T-helper 2 cell treated with Interferon-gamma antibody and Interleukin-4, amounts not matched to agents 5 μg/mL and 100 μg/mL, for 36 hours (primary cell): ENCODE results near the gene SLC37A1.
"Not testable (repeated sequence)": the region's sequence is repeated elsewhere in the genome, so short reads cannot be mapped to it uniquely, and the experiment has no call there.

Experiments
- DNase-seq: peaks from one replicate; pipeline ENCODE4 v3.0.0; 2021; ENCODE audit warnings: low spot score
- H3K27ac Mint-ChIP-seq: one replicate; pipeline ENCODE4 v1.8.0; 2021; ENCODE audit warnings: mild to moderate bottlenecking, mixed read lengths
- H3K27me3 Mint-ChIP-seq: one replicate; pipeline ENCODE4 v1.8.0; 2021; ENCODE audit warnings: low read depth, mixed read lengths
- H3K36me3 Mint-ChIP-seq: one replicate; pipeline ENCODE4 v1.8.0; 2021; ENCODE audit warnings: low read depth, mixed read lengths
- H3K4me1 Mint-ChIP-seq: one replicate; pipeline ENCODE4 v1.8.0; 2021; ENCODE audit warnings: low read depth, mixed read lengths
- H3K4me3 Mint-ChIP-seq: one replicate; pipeline ENCODE4 v1.8.0; 2022; ENCODE audit warnings: mild to moderate bottlenecking, moderate library complexity, mixed read lengths
- H3K9me3 Mint-ChIP-seq: one replicate; pipeline ENCODE4 v1.8.0; 2021; ENCODE audit warnings: mixed read lengths

Gene SLC37A1

GRCh38 chr21:42598159-42598735 lies 84.6 kb downstream of the SLC37A1 start:
- H3K27ac Mint-ChIP-seq: no peak overlapping the region
- H3K4me3 Mint-ChIP-seq: no peak overlapping the region
- H3K4me1 Mint-ChIP-seq: no peaks in the 10 kb centered on the region
- H3K36me3 Mint-ChIP-seq: no peaks in the 10 kb centered on the region
- H3K27me3 Mint-ChIP-seq: peaks cover 2% of the 10 kb centered on the region
- no peaks in the 10 kb centered on the region for H3K9me3 Mint-ChIP-seq
- DNase-seq: no peak

GRCh38 chr21:42599486-42599885 lies 85.8 kb downstream of the SLC37A1 start:
- no peak overlapping the region for H3K4me3 Mint-ChIP-seq
- H3K4me1 Mint-ChIP-seq: no peaks in the 10 kb centered on the region
- peaks cover 4% of the 10 kb centered on the region for H3K9me3 Mint-ChIP-seq
- no peak for DNase-seq
- peaks cover 5% of the 10 kb centered on the region for H3K27me3 Mint-ChIP-seq
- H3K36me3 Mint-ChIP-seq: no peaks in the 10 kb centered on the region
- H3K27ac Mint-ChIP-seq: no peak overlapping the region

- DNase-seq: no peak
- Mint-ChIP-seq H3K9me3 (peaks cover 5% of the 10 kb centered on the region), H3K27ac (no peak overlapping the region), H3K4me3 (no peak overlapping the region), H3K36me3 (no peaks in the 10 kb centered on the region), H3K27me3 (peaks cover 5% of the 10 kb centered on the region), H3K4me1 (no peaks in the 10 kb centered on the region)
Measured at GRCh38 chr21:42599962-42600361, 86.3 kb downstream of the SLC37A1 start.

GRCh38 chr21:42601656-42602055 lies 88.0 kb downstream of the SLC37A1 start:
- no peak overlapping the region for H3K4me3 Mint-ChIP-seq

GRCh38 chr21:42607102-42607501 lies 93.5 kb downstream of the SLC37A1 start:
- H3K36me3 Mint-ChIP-seq: peaks cover 2% of the 10 kb centered on the region
- no peak overlapping the region for H3K4me3 Mint-ChIP-seq
- no peak overlapping the region for H3K27ac Mint-ChIP-seq
- DNase-seq: no peak
- H3K4me1 Mint-ChIP-seq: peaks cover 5% of the 10 kb centered on the region
- peaks cover 17% of the 10 kb centered on the region for H3K9me3 Mint-ChIP-seq
- peaks cover 3% of the 10 kb centered on the region for H3K27me3 Mint-ChIP-seq

More at GRCh38 chr21:42601656-42602055, 88.0 kb downstream of the SLC37A1 start:
- no peak overlapping the region for H3K27ac Mint-ChIP-seq
- peaks cover 5% of the 10 kb centered on the region for H3K27me3 Mint-ChIP-seq
- DNase-seq: no peak
- H3K36me3 Mint-ChIP-seq: no peaks in the 10 kb centered on the region
- peaks cover 17% of the 10 kb centered on the region for H3K9me3 Mint-ChIP-seq
- no peaks in the 10 kb centered on the region for H3K4me1 Mint-ChIP-seq

- Mint-ChIP-seq H3K36me3 (peaks cover 2% of the 10 kb centered on the region), H3K9me3 (peaks cover 21% of the 10 kb centered on the region), H3K4me3 (no peak overlapping the region), H3K27me3 (peaks cover 3% of the 10 kb centered on the region), H3K4me1 (peaks cover 5% of the 10 kb centered on the region), H3K27ac (no peak overlapping the region)
- no peak for DNase-seq
Measured at GRCh38 chr21:42607525-42608102, 94.0 kb downstream of the SLC37A1 start.

GRCh38 chr21:42608446-42608845 lies 94.8 kb downstream of the SLC37A1 start:
- DNase-seq: no peak
- H3K27ac Mint-ChIP-seq: no peak overlapping the region
- no peak overlapping the region for H3K4me3 Mint-ChIP-seq
- H3K4me1 Mint-ChIP-seq: peaks cover 7% of the 10 kb centered on the region
- peaks cover 26% of the 10 kb centered on the region for H3K9me3 Mint-ChIP-seq
- peaks cover 9% of the 10 kb centered on the region for H3K27me3 Mint-ChIP-seq
- peaks cover 2% of the 10 kb centered on the region for H3K36me3 Mint-ChIP-seq

GRCh38 chr21:42609811-42610210 lies 96.2 kb downstream of the SLC37A1 start:
- peaks cover 2% of the 10 kb centered on the region for H3K36me3 Mint-ChIP-seq

GRCh38 chr21:42611852-42612251 lies 98.2 kb downstream of the SLC37A1 start:
- Mint-ChIP-seq H3K36me3 (peaks cover 2% of the 10 kb centered on the region), H3K4me3 (no peak overlapping the region), H3K27me3 (peaks cover 8% of the 10 kb centered on the region), H3K4me1 (peaks cover 10% of the 10 kb centered on the region), H3K9me3 (peaks cover 8% of the 10 kb centered on the region), H3K27ac (no peak overlapping the region)
- DNase-seq: no peak

More at GRCh38 chr21:42609811-42610210, 96.2 kb downstream of the SLC37A1 start:
- H3K9me3 Mint-ChIP-seq: peaks cover 21% of the 10 kb centered on the region
- H3K4me3 Mint-ChIP-seq: no peak overlapping the region
- DNase-seq: peak; percentile 39
- H3K27me3 Mint-ChIP-seq: peaks cover 8% of the 10 kb centered on the region
- H3K27ac Mint-ChIP-seq: no peak overlapping the region
- peaks cover 10% of the 10 kb centered on the region for H3K4me1 Mint-ChIP-seq

GRCh38 chr21:42612390-42612789 lies 98.7 kb downstream of the SLC37A1 start:
- H3K36me3 Mint-ChIP-seq: peaks cover 2% of the 10 kb centered on the region
- DNase-seq: no peak
- peaks cover 10% of the 10 kb centered on the region for H3K4me1 Mint-ChIP-seq
- no peak overlapping the region for H3K4me3 Mint-ChIP-seq
- H3K9me3 Mint-ChIP-seq: peaks cover 8% of the 10 kb centered on the region
- H3K27ac Mint-ChIP-seq: no peak overlapping the region
- H3K27me3 Mint-ChIP-seq: peaks cover 8% of the 10 kb centered on the region

GRCh38 chr21:42613756-42614155 lies 100.1 kb downstream of the SLC37A1 start:
- Mint-ChIP-seq H3K4me3 (no peak overlapping the region), H3K27me3 (peaks cover 15% of the 10 kb centered on the region), H3K4me1 (peaks cover 10% of the 10 kb centered on the region), H3K27ac (no peak overlapping the region), H3K9me3 (peaks cover 8% of the 10 kb centered on the region), H3K36me3 (no peaks in the 10 kb centered on the region)
- no peak for DNase-seq

- Mint-ChIP-seq H3K4me1 (peaks cover 8% of the 10 kb centered on the region), H3K36me3 (no peaks in the 10 kb centered on the region), H3K27ac (no peak overlapping the region), H3K4me3 (no peak overlapping the region), H3K27me3 (peaks cover 19% of the 10 kb centered on the region), H3K9me3 (peaks cover 8% of the 10 kb centered on the region)
- peak; percentile 46 for DNase-seq
Measured at GRCh38 chr21:42614396-42614795, 100.7 kb downstream of the SLC37A1 start.

GRCh38 chr21:42614811-42615351 lies 101.2 kb downstream of the SLC37A1 start:
- no peaks in the 10 kb centered on the region for H3K36me3 Mint-ChIP-seq
- H3K9me3 Mint-ChIP-seq: peaks cover 8% of the 10 kb centered on the region
- peaks cover 5% of the 10 kb centered on the region for H3K4me1 Mint-ChIP-seq
- no peak overlapping the region for H3K27ac Mint-ChIP-seq
- DNase-seq: peak; percentile 46
- peaks cover 20% of the 10 kb centered on the region for H3K27me3 Mint-ChIP-seq
- no peak overlapping the region for H3K4me3 Mint-ChIP-seq

- DNase-seq, H3K9me3 Mint-ChIP-seq, H3K36me3 Mint-ChIP-seq, H3K27ac Mint-ChIP-seq, H3K4me1 Mint-ChIP-seq, H3K4me3 Mint-ChIP-seq: not testable (repeated sequence)
- peaks cover 22% of the 10 kb centered on the region for H3K27me3 Mint-ChIP-seq
Measured at GRCh38 chr21:42615377-42615776, 101.7 kb downstream of the SLC37A1 start.
